Activated T-cell treated with anti-CD3 and anti-CD28 coated beads, Interleukin-2, amount 50 U/mL, for 1 hour (primary cell): Measurements from ENCODE around the gene CHEK1.
"Not testable (repeated sequence)": the region's sequence is repeated elsewhere in the genome, so short reads cannot be mapped to it uniquely, and the experiment has no call there.

ENCODE experiments used
- DNase-seq: peaks from one replicate; pipeline ENCODE4 v3.0.0-alpha.2; 2020

Gene CHEK1

GRCh38 chr11:125701858-125702621, 77.1 kb downstream of the CHEK1 start:
- no peak for DNase-seq

GRCh38 chr11:125704686-125705085, 79.7 kb downstream of the CHEK1 start:
- DNase-seq: not testable (repeated sequence)

GRCh38 chr11:125720781-125721180, 95.8 kb downstream of the CHEK1 start:
- no peak for DNase-seq

- no peak for DNase-seq
Measured at GRCh38 chr11:125724125-125724524, 99.2 kb downstream of the CHEK1 start.
